Measurements from ENCODE around the gene RFC2.

GRCh38 chr7:74283858-74284447, 29.8 kb upstream of the RFC2 start:
- TF ChIP-seq, protein P1, sequence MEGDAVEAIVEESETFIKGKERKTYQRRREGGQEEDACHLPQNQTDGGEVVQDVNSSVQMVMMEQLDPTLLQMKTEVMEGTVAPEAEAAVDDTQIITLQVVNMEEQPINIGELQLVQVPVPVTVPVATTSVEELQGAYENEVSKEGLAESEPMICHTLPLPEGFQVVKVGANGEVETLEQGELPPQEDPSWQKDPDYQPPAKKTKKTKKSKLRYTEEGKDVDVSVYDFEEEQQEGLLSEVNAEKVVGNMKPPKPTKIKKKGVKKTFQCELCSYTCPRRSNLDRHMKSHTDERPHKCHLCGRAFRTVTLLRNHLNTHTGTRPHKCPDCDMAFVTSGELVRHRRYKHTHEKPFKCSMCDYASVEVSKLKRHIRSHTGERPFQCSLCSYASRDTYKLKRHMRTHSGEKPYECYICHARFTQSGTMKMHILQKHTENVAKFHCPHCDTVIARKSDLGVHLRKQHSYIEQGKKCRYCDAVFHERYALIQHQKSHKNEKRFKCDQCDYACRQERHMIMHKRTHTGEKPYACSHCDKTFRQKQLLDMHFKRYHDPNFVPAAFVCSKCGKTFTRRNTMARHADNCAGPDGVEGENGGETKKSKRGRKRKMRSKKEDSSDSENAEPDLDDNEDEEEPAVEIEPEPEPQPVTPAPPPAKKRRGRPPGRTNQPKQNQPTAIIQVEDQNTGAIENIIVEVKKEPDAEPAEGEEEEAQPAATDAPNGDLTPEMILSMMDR (IDR thresholded peaks at IDR 0.05; ENCODE audit: low read depth, low read length) = no peak
- TF ChIP-seq, protein P2, sequence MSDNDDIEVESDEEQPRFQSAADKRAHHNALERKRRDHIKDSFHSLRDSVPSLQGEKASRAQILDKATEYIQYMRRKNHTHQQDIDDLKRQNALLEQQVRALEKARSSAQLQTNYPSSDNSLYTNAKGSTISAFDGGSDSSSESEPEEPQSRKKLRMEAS (IDR thresholded peaks at IDR 0.05; ENCODE audit: low read depth, low read length) = no peak
- no peak for TF ChIP-seq POLR2A (IDR thresholded peaks at IDR 0.05; ENCODE audit: extremely low read depth, insufficient read length)

Data from NB4 (cell line).